H1 (cell line): Measurements from ENCODE around the gene NAAA. TPM values are rescaled to one million over a fixed set of nuclear protein-coding genes. Genes with fewer than 3 reads are reported as not detected.

ENCODE experiments used
- CTCF ChIA-PET: fragments of 300-600 bp; sonication (Branson Sonifier 250); formaldehyde crosslinking; loops from one replicate; lab custom pipeline; 2021; ENCODE audit not compliant: partially characterized antibody; lab: Charles Lee
- POLR2A ChIA-PET: fragments of 300-600 bp; sonication (Branson Sonifier 250); formaldehyde crosslinking; loops from one replicate; lab custom pipeline; 2021; ENCODE audit warnings: inconsistent platforms; ENCODE audit not compliant: partially characterized antibody; lab: Charles Lee
- DNase-seq, 2 experiments: peaks; one replicate each; pipeline versions ENCODE4 v3.0.0 to v3.0.0-alpha.2; 2010 to 2022; ENCODE audit warnings: low spot score in 2 of 2, low read depth in 1 of 2, mixed read lengths in 1 of 2
- FAIRE-seq: peaks from 2 replicates; lab custom pipeline; 2011; peaks lifted over from hg19 to GRCh38; lab: Jason Lieb, UNC
- H2AFZ ChIP-seq: 2 replicates; pipeline ENCODE4 v1.8.1; 2012; ENCODE audit warnings: low read length, inconsistent platforms
- H2AK5ac ChIP-seq: 2 replicates; pipeline ENCODE4 v1.6.1; 2013; ENCODE audit warnings: low read depth, low read length
- H2BK120ac ChIP-seq: replicated peaks from 2 replicates; pipeline ENCODE3; 2013; ENCODE audit warnings: low read depth, low read length, inconsistent platforms
- H2BK12ac ChIP-seq: 2 replicates; pipeline ENCODE4 v1.6.1; 2013; ENCODE audit warnings: low read depth, low read length
- H2BK15ac ChIP-seq: 2 replicates; pipeline ENCODE4 v1.6.1; 2013; ENCODE audit warnings: low read length
- H2BK20ac ChIP-seq: 2 replicates; pipeline ENCODE4 v1.6.1; 2013; ENCODE audit warnings: low read length
- H2BK5ac ChIP-seq: 2 replicates; pipeline ENCODE4 v1.6.1; 2013; ENCODE audit warnings: low read depth, low read length
- H3K14ac ChIP-seq: 2 replicates; pipeline ENCODE4 v1.6.1; 2013; ENCODE audit warnings: inconsistent platforms; ENCODE audit not compliant: insufficient read length
- H3K18ac ChIP-seq: 2 replicates; pipeline ENCODE4 v1.6.1; 2013; ENCODE audit warnings: low read length; ENCODE audit errors: extremely low read depth
- H3K23ac ChIP-seq: 2 replicates; pipeline ENCODE4 v1.6.1; 2013; ENCODE audit warnings: inconsistent platforms; ENCODE audit not compliant: insufficient read length
- H3K23me2 ChIP-seq: 2 replicates; pipeline ENCODE4 v1.6.1; 2013; ENCODE audit warnings: low read depth, low read length
- H3K27ac ChIP-seq: 2 replicates; pipeline ENCODE4 v1.6.1; 2011; ENCODE audit warnings: low read depth, low read length, inconsistent platforms
- H3K27me3 ChIP-seq, 4 experiments: replicated peaks in 1 of 4; 1 replicate in 1 of 4; 2 replicates in 3 of 4; pipeline versions ENCODE4 v1.6.1 to v1.8.1; 2011 to 2013; ENCODE audit warnings: low read length in 3 of 4, mild to moderate bottlenecking in 3 of 4, inconsistent platforms in 2 of 4, mixed read lengths in 2 of 4, moderate library complexity in 1 of 4; ENCODE audit not compliant: control insufficient read depth in 3 of 4, insufficient read depth in 3 of 4; ENCODE audit errors: extremely low read depth in 1 of 4
- H3K36me3 ChIP-seq, 4 experiments: 2 replicates each; pipeline versions ENCODE4 v1.6.1 to v1.8.1; 2011 to 2013; ENCODE audit warnings: mild to moderate bottlenecking in 4 of 4, low read length in 3 of 4, moderate library complexity in 2 of 4, control low read depth in 1 of 4, inconsistent platforms in 1 of 4; ENCODE audit not compliant: insufficient read depth in 4 of 4, control insufficient read depth in 2 of 4
- H3K4ac ChIP-seq: replicated peaks from 2 replicates; pipeline ENCODE3; 2013; ENCODE audit warnings: low read length, low read depth, mixed read lengths, inconsistent platforms; ENCODE audit not compliant: insufficient read length
- H3K4me1 ChIP-seq, 4 experiments: replicated peaks in 1 of 4; 1 replicate in 1 of 4; 2 replicates in 3 of 4; pipeline versions ENCODE4 v1.6.1 to v1.8.1; 2011 to 2013; ENCODE audit warnings: low read length in 3 of 4, inconsistent platforms in 2 of 4, mixed read lengths in 1 of 4; ENCODE audit not compliant: insufficient read depth in 4 of 4, control insufficient read depth in 3 of 4
- H3K4me2 ChIP-seq, 2 experiments: 2 replicates each; pipeline versions ENCODE4 v1.6.1 to v1.8.1; 2011 to 2013; ENCODE audit warnings: low read depth in 2 of 2, low read length in 2 of 2, control low read depth in 1 of 2, inconsistent platforms in 1 of 2, mild to moderate bottlenecking in 1 of 2; ENCODE audit not compliant: insufficient read depth in 1 of 2
- H3K4me3 ChIP-seq, 4 experiments: fragments of 200-600, 300-600 bp in 1 of 4; sonication (generic), shearing (Covaris generic), sonication (Bioruptor Twin) in 1 of 4; 2 replicates each; pipeline versions ENCODE4 v1.5.1 to v1.8.1; 2011 to 2016; ENCODE audit warnings: low read length in 4 of 4, low read depth in 3 of 4, control low read depth in 2 of 4, inconsistent platforms in 2 of 4, mild to moderate bottlenecking in 2 of 4, mixed read lengths in 1 of 4, moderate library complexity in 1 of 4; ENCODE audit not compliant: insufficient read depth in 2 of 4; ENCODE audit errors: extremely low read depth in 1 of 4
- H3K56ac ChIP-seq: replicated peaks from 2 replicates; pipeline ENCODE3; 2013; ENCODE audit warnings: low read depth, mild to moderate bottlenecking, mixed read lengths, low read length, inconsistent platforms; ENCODE audit not compliant: insufficient read length
- H3K79me1 ChIP-seq: 2 replicates; pipeline ENCODE4 v1.6.1; 2013; ENCODE audit warnings: low read depth, low read length, control low read depth
- H3K79me2 ChIP-seq, 2 experiments: 2 replicates each; pipeline versions ENCODE4 v1.6.1 to v1.8.1; 2012 to 2013; ENCODE audit warnings: low read length in 2 of 2, mild to moderate bottlenecking in 2 of 2, inconsistent platforms in 1 of 2; ENCODE audit not compliant: insufficient read depth in 2 of 2, control insufficient read depth in 1 of 2
- H3K9ac ChIP-seq, 4 experiments: replicated peaks in 1 of 4; 1 replicate in 1 of 4; 2 replicates in 3 of 4; pipeline versions ENCODE4 v1.6.1 to v1.8.1; 2011 to 2013; ENCODE audit warnings: low read depth in 3 of 4, low read length in 3 of 4, control low read depth in 2 of 4, mild to moderate bottlenecking in 2 of 4, moderate library complexity in 2 of 4, inconsistent platforms in 1 of 4; ENCODE audit errors: extremely low read depth in 1 of 4
- H3K9me3 ChIP-seq, 2 experiments: 2 replicates each; pipeline versions ENCODE4 v1.6.1 to v1.8.1; 2012 to 2013; ENCODE audit warnings: mild to moderate bottlenecking in 2 of 2, moderate library complexity in 2 of 2, control low read depth in 1 of 2, inconsistent platforms in 1 of 2, low read depth in 1 of 2, low read length in 1 of 2, mixed read lengths in 1 of 2; ENCODE audit not compliant: insufficient read depth in 2 of 2
- H4K20me1 ChIP-seq, 2 experiments: replicated peaks in 1 of 2; 2 replicates each; pipeline versions ENCODE3 to v1.8.1; 2011 to 2013; ENCODE audit warnings: inconsistent platforms in 2 of 2, low read length in 2 of 2, mild to moderate bottlenecking in 1 of 2; ENCODE audit not compliant: insufficient read depth in 2 of 2, control insufficient read depth in 1 of 2
- H4K5ac ChIP-seq: 2 replicates; pipeline ENCODE4 v1.6.1; 2013; ENCODE audit warnings: low read length, low read depth, mixed read lengths, inconsistent platforms; ENCODE audit not compliant: insufficient read length
- H4K8ac ChIP-seq: 2 replicates; pipeline ENCODE4 v1.8.0; 2013; ENCODE audit warnings: mild to moderate bottlenecking, moderate library complexity, low read length, inconsistent platforms; ENCODE audit not compliant: insufficient read depth; ENCODE audit errors: extremely low read depth
- H4K91ac ChIP-seq: replicated peaks from 2 replicates; pipeline ENCODE3; 2013; ENCODE audit warnings: low read length, mixed read lengths, inconsistent platforms; ENCODE audit not compliant: insufficient read length
- BRCA1 ChIP-seq: IDR thresholded peaks from 2 replicates; pipeline ENCODE4 v1.6.1; 2012; ENCODE audit warnings: low read depth, low read length, improper control_type of control experiment
- CBX8 ChIP-seq: fragments of 300-800, 300-1000 bp; sonication (generic); IDR thresholded peaks from 2 replicates; pipeline ENCODE4 v1.7.1; 2016; ENCODE audit warnings: low read depth, low read length, borderline replicate concordance
- EGR1 ChIP-seq: IDR thresholded peaks from 2 replicates; pipeline ENCODE4 v1.6.1; 2011; ENCODE audit warnings: low read depth, low read length, borderline replicate concordance
- EP300 ChIP-seq, 2 experiments: IDR thresholded peaks; 1 replicate in 1 of 2; 2 replicates in 1 of 2; pipeline ENCODE4 v1.6.1; 2011 to 2012; ENCODE audit warnings: low read depth in 2 of 2, low read length in 2 of 2, mild to moderate bottlenecking in 2 of 2, borderline replicate concordance in 1 of 2, inconsistent platforms in 1 of 2, moderate library complexity in 1 of 2
- KDM5A ChIP-seq: fragments of 200-600 bp; IDR thresholded peaks from 2 replicates; pipeline ENCODE4 v1.7.1; 2012; ENCODE audit warnings: mild to moderate bottlenecking, low read length, inconsistent platforms, mixed read lengths
- RAD21 ChIP-seq, 2 experiments: IDR thresholded peaks in 1 of 2; conservative IDR thresholded peaks in 1 of 2; 2 replicates each; pipeline ENCODE4 v1.6.1; 2011; ENCODE audit warnings: low read depth in 2 of 2, low read length in 2 of 2, improper control_type of control experiment in 1 of 2, inconsistent platforms in 1 of 2, mild to moderate bottlenecking in 1 of 2, moderate library complexity in 1 of 2
- RXRA ChIP-seq: IDR thresholded peaks from 2 replicates; pipeline ENCODE4 v1.6.1; 2011; ENCODE audit warnings: low read depth, mild to moderate bottlenecking, low read length, moderate library complexity; ENCODE audit not compliant: insufficient read depth
- SIRT6 ChIP-seq: IDR thresholded peaks from one replicate; pipeline ENCODE4 v1.7.1; 2012; ENCODE audit warnings: low read length, inconsistent platforms
- SRF ChIP-seq: IDR thresholded peaks from 2 replicates; pipeline ENCODE4 v1.6.1; 2011; ENCODE audit warnings: mild to moderate bottlenecking, low read depth, low read length, moderate library complexity
- TCF12 ChIP-seq: IDR thresholded peaks from 2 replicates; pipeline ENCODE4 v1.6.1; 2011; ENCODE audit warnings: low read depth, mild to moderate bottlenecking, low read length
- USF2 ChIP-seq: IDR thresholded peaks from 2 replicates; pipeline ENCODE4 v1.6.1; 2011; ENCODE audit warnings: low read length, improper control_type of control experiment
- WGBS, 2 experiments: shearing (Covaris generic) in 1 of 2; methylation state at CpG; one replicate each; pipeline versions ENCODE4 v1.1.6 to v1.1.7; 2013 to 2015; ENCODE audit warnings: low lambda C conversion rate in 2 of 2, mixed read lengths in 2 of 2, inconsistent platforms in 1 of 2, low coverage in 1 of 2, missing lambda C conversion rate in 1 of 2; ENCODE audit not compliant: insufficient replicate concordance in 2 of 2, insufficient coverage in 1 of 2, insufficient read length in 1 of 2; ENCODE audit errors: extremely low coverage in 1 of 2, missing lambda C conversion rate in 1 of 2; 5-methylcytosine and 5-hydroxymethylcytosine counted together
- polyA plus RNA-seq, 7 experiments: library from polyadenylated mRNA; depleted of rRNA in 3 of 7; stranded (reverse) in 5 of 7; unstranded in 2 of 7; fragments of >200 nt in 5 of 7; fragments of 200-250 nt in 2 of 7; gene quantifications; 1 replicate in 5 of 7; 2 replicates in 1 of 7; 4 replicates in 1 of 7; pipeline versions ENCODE4 v1.2.1 to v1.2.3, GENCODE V29; 2011 to 2013; ENCODE audit warnings: missing spikeins in 2 of 7, mixed read lengths in 2 of 7
- total RNA-seq: library from RNA; stranded (reverse); fragmentation: NEBNext Ultra II Directional; extraction: Animal tissue kit (Norgen Biotek cat#: 25700); gene quantifications from 2 replicates; pipeline ENCODE4 v1.2.1, GENCODE V29; 2021

Gene NAAA
- total and polyA plus RNA-seq, 2 of the 8 experiments (the other 6 are each of a cell fraction or from before 2014, with no cell fraction given): 9.4 to 12.5 TPM

GRCh38 chr4:75881476-75881875 is 59.3 kb downstream of the NAAA start:
- no peak for DNase-seq
- H2BK5ac ChIP-seq: no peak overlapping the region
- CTCF ChIA-PET: interaction anchor here (1.1 to 1.6 kb wide), 4 partner anchors 11 to 34 kb away, joined by 3 to 13 read pairs (median 4); no protein-coding TSS in a partner anchor
- H3K18ac ChIP-seq: no peak overlapping the region
- no peaks in the 10 kb centered on the region for H4K20me1 ChIP-seq
- no peak overlapping the region for H2AFZ ChIP-seq
- H3K56ac ChIP-seq: no peak overlapping the region
- no peak overlapping the region for H3K9ac ChIP-seq
- H4K91ac ChIP-seq: no peak overlapping the region
- H3K27ac ChIP-seq: no peak overlapping the region
- no peak overlapping the region for H3K14ac ChIP-seq
- FAIRE-seq: no peak
- H3K79me1 ChIP-seq: no peaks in the 10 kb centered on the region
- no peaks in the 10 kb centered on the region for H3K27me3 ChIP-seq
- H2BK15ac ChIP-seq: no peak overlapping the region
- peaks cover 0 to 2% of the 10 kb centered on the region in 2 experiments; a peak in 1 of 4 replicates for H3K9me3 ChIP-seq
- H4K5ac ChIP-seq: no peak overlapping the region
- WGBS, 2 experiments: 76% methylated on average over 3 of the region's 3 CpGs; no CpG with 5 or more reads in 1 of the 2 experiments
- H3K36me3 ChIP-seq: no peaks in the 10 kb centered on the region
- TF ChIP-seq BRCA1: no peak
- TF ChIP-seq EGR1: no peak
- no peak for TF ChIP-seq EP300 (IDR thresholded peaks at IDR 0.05; ENCODE audit: borderline replicate concordance in 1 of 2, low read depth in 2 of 2, low read length in 2 of 2)
- TF ChIP-seq SIRT6: no peak
- no peak for TF ChIP-seq RAD21 (IDR thresholded peaks at IDR 0.05 in 1 of 2, conservative IDR thresholded peaks at IDR 0.05 in 1 of 2; ENCODE audit: low read depth in 2 of 2, low read length in 2 of 2)
- TF ChIP-seq USF2: no peak
- no peak for TF ChIP-seq RXRA
- TF ChIP-seq KDM5A: no peak
- no peak for TF ChIP-seq CBX8
- TF ChIP-seq SRF: no peak
- no peak for TF ChIP-seq TCF12
- TF ChIP-seq, all 59 proteins: peak for 0
- Histone ChIP-seq H2BK20ac (no peak overlapping the region), H2BK12ac (no peak overlapping the region), H2BK120ac (no peak overlapping the region), H3K4me1 (peaks cover 0 to 4% (median 2%) of the 10 kb centered on the region in 4 experiments; a peak in 2 of 7 replicates), H3K4ac (no peak overlapping the region), H2AK5ac (no peak overlapping the region), H3K4me2 (no peak overlapping the region), H3K23me2 (no peaks in the 10 kb centered on the region), H3K79me2 (no peaks in the 10 kb centered on the region), H3K23ac (no peak overlapping the region), H4K8ac (no peak overlapping the region), H3K4me3 (no peak overlapping the region)
- POLR2A ChIA-PET: no interaction called here
